Fibroblast of lung (primary cell): ENCODE results near the gene INAFM1. TPM values are rescaled to one million over a fixed set of nuclear protein-coding genes. Genes with fewer than 3 reads are reported as not detected.
A peak's percentile ranks its signal among the peaks of the same experiment; 100 is the strongest.

Source experiments
- DNase-seq, 2 donors: peaks; one replicate each; pipeline versions ENCODE4 v3.0.0 to v3.0.0-alpha.2; 2010; ENCODE audit warnings: low read depth in 2 of 2
- H2AFZ ChIP-seq: 2 replicates; pipeline ENCODE4 v1.5.1; 2012; ENCODE audit warnings: low read length, control low read depth, inconsistent platforms
- H3K27ac ChIP-seq: 2 replicates; pipeline ENCODE4 v1.5.1; 2011; ENCODE audit warnings: low read length, control low read depth; ENCODE audit not compliant: insufficient read depth
- H3K27me3 ChIP-seq: 2 replicates; pipeline ENCODE4 v1.5.1; 2011; ENCODE audit warnings: mild to moderate bottlenecking, low read length; ENCODE audit not compliant: control insufficient read depth, insufficient read depth
- H3K36me3 ChIP-seq: 2 replicates; pipeline ENCODE4 v1.5.1; 2011; ENCODE audit warnings: low read length; ENCODE audit not compliant: control insufficient read depth, insufficient read depth
- H3K4me1 ChIP-seq: 2 replicates; pipeline ENCODE4 v1.5.1; 2011; ENCODE audit warnings: low read length; ENCODE audit not compliant: control insufficient read depth, insufficient read depth; ENCODE audit errors: extremely low read depth
- H3K4me2 ChIP-seq: 2 replicates; pipeline ENCODE4 v1.5.1; 2011; ENCODE audit warnings: low read length, control low read depth; ENCODE audit not compliant: insufficient read depth; ENCODE audit errors: extremely low read depth
- H3K4me3 ChIP-seq, 4 experiments: fragments of 200-600 bp in 1 of 4; sonication (generic) in 1 of 4; replicated peaks in 1 of 4; 2 replicates each; pipeline ENCODE4 v1.5.1; 2011 to 2016; ENCODE audit warnings: low read length in 4 of 4, low read depth in 3 of 4, mild to moderate bottlenecking in 3 of 4, control low read depth in 2 of 4, inconsistent platforms in 1 of 4, mixed read lengths in 1 of 4; ENCODE audit not compliant: insufficient read depth in 1 of 4; ENCODE audit errors: control extremely low read depth in 1 of 4
- H3K79me2 ChIP-seq: 2 replicates; pipeline ENCODE4 v1.5.1; 2012; ENCODE audit warnings: mild to moderate bottlenecking, low read length, inconsistent platforms; ENCODE audit not compliant: control insufficient read depth, insufficient read depth
- H3K9ac ChIP-seq: 2 replicates; pipeline ENCODE4 v1.5.1; 2011; ENCODE audit warnings: mild to moderate bottlenecking, low read length, control low read depth; ENCODE audit not compliant: insufficient read depth
- H3K9me3 ChIP-seq: 2 replicates; pipeline ENCODE4 v1.5.1; 2012; ENCODE audit warnings: low read depth, low read length; ENCODE audit not compliant: control insufficient read depth, insufficient read depth
- H4K20me1 ChIP-seq: 2 replicates; pipeline ENCODE4 v1.5.1; 2011; ENCODE audit warnings: low read length; ENCODE audit not compliant: control insufficient read depth, insufficient read depth; ENCODE audit errors: extremely low read depth
- EZH2 ChIP-seq: IDR thresholded peaks from 2 replicates; pipeline ENCODE4 v1.5.1; 2012; ENCODE audit warnings: low read length, control low read depth, mild to moderate bottlenecking; ENCODE audit errors: missing control alignments
- polyA plus RNA-seq, 2 donors: library from polyadenylated mRNA; depleted of rRNA in 1 of 2; stranded (reverse) in 1 of 2; unstranded in 1 of 2; fragments of >200 nt; gene quantifications; 2 replicates each; pipeline ENCODE4 v1.2.1, GENCODE V29; 2011 to 2012; ENCODE audit warnings: missing spikeins in 1 of 2
- total RNA-seq: library from RNA; depleted of rRNA; stranded (reverse); fragments of >200 nt; gene quantifications from 2 replicates; pipeline ENCODE4 v1.2.1, GENCODE V29; 2014
- TF ChIP-seq, protein P1 (sequence below), 2 donors: IDR thresholded peaks in 1 of 2; conservative IDR thresholded peaks in 1 of 2; 1 replicate in 1 of 2; 2 replicates in 1 of 2; pipeline ENCODE4 v1.5.1; 2011 to 2012; ENCODE audit warnings: low read length in 2 of 2, control low read depth in 1 of 2, inconsistent platforms in 1 of 2, low read depth in 1 of 2, mild to moderate bottlenecking in 1 of 2

The INAFM1 gene
- total and polyA plus RNA-seq, 2 donors (not counting 1 experiment from before 2014, with no cell fraction given): 2.0 to 3.6 TPM

DNA sequence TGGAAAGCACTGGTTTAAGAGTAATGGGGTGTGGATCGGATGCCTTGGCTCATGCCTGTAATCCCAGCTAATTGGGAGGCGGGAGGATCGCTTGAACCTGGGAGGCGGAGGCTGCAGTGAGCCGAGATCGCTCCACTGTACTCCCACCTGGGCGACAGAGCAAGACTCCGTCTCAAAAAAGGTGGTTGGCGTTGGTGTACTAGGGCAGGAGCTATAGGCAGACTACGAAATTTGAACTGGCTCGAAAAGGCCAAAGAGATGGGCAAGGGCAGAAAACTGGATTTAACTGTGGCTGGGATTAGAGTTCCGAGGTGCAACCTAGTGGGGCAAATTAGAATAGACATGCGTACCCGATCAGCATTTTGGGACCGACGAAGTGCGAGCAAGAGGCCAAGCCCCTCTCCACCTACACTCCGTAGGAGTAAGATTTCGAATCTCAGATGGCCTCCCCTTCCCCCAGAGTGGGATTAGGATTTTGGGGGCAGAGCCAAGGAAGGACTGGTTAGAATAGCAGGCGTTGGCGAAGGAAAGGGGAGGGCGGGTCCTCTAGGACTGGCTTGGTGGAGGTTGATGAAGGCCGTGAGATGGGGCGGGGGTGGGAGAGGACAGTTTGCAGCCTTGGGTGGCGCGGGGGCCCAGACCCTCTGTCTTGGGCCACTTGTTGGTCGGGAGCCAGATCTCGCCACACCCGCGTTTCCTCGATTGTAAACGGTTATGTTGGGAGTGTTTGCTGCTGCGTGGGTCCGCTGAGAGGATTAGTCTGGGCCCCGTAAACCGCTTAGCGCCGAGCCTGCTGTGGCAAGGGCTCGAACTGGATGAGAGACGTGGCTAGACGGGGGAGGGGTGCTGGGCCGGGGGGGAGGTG lies 2.0 kb upstream of the INAFM1 start:
- H3K79me2 ChIP-seq: no peaks in the 10 kb centered on the region
- peak overlapping the region; percentile 79 for H3K9ac ChIP-seq
- H3K27me3 ChIP-seq: no peaks in the 10 kb centered on the region
- peaks cover 5% of the 10 kb centered on the region for H3K36me3 ChIP-seq
- H3K4me1 ChIP-seq: peaks cover 25% of the 10 kb centered on the region
- peak overlapping the region; percentile 34 to 85 (median 70) for H3K4me3 ChIP-seq
- peak; percentile 32 to 35 for DNase-seq
- TF ChIP-seq, protein P1, sequence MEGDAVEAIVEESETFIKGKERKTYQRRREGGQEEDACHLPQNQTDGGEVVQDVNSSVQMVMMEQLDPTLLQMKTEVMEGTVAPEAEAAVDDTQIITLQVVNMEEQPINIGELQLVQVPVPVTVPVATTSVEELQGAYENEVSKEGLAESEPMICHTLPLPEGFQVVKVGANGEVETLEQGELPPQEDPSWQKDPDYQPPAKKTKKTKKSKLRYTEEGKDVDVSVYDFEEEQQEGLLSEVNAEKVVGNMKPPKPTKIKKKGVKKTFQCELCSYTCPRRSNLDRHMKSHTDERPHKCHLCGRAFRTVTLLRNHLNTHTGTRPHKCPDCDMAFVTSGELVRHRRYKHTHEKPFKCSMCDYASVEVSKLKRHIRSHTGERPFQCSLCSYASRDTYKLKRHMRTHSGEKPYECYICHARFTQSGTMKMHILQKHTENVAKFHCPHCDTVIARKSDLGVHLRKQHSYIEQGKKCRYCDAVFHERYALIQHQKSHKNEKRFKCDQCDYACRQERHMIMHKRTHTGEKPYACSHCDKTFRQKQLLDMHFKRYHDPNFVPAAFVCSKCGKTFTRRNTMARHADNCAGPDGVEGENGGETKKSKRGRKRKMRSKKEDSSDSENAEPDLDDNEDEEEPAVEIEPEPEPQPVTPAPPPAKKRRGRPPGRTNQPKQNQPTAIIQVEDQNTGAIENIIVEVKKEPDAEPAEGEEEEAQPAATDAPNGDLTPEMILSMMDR (conservative IDR thresholded peaks at IDR 0.05 in 1 of 2, IDR thresholded peaks at IDR 0.05 in 1 of 2; ENCODE audit: low read depth in 1 of 2, low read length in 2 of 2): no peak
- no peak for TF ChIP-seq EZH2
- peak overlapping the region; percentile 94 for H3K27ac ChIP-seq
- H3K4me2 ChIP-seq: peak overlapping the region; percentile 68
- no peaks in the 10 kb centered on the region for H4K20me1 ChIP-seq
- no peak overlapping the region for H2AFZ ChIP-seq
- H3K9me3 ChIP-seq: no peaks in the 10 kb centered on the region

DNA sequence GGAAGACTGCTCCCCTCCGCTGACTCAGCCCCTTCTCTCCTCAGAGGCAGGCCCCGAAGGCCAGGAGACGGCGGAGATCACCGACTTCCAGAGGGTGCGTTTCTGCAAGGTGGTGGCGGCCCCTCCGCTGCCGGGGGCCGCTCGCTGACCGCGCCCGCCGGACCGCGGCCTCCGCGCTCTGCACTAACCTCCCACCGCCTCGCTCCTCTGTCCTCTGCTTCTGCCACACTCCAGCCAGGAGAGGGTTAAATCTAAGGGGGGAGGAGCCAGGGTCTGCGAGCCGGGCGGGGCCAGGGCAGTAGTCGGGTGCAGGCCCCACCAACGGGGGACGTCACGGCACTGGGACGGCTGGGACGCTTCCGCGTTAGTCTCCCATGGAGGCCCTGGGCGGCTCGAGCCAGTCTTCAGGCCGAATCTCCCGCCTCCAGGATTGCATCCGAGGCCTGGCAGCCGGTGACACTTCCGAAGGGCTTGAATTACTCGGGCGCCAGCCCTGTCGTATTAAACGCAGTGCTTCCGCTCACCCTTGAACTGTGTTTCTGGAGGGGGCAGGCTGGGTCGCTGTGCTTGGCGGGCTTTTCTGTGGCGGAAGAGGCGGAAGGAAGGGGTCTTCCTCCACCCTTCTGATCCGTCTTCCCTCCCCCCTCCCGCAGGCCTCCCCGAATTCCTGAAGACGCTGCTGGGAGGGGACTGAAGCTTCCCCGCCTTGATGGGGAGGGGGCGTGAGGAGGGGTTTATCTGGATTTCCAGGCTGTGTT lies 1.2 kb upstream of the INAFM1 start:
- TF ChIP-seq, protein P1 (conservative IDR thresholded peaks at IDR 0.05 in 1 of 2, IDR thresholded peaks at IDR 0.05 in 1 of 2; ENCODE audit: low read depth in 1 of 2, low read length in 2 of 2): no peak
- no peak for TF ChIP-seq EZH2
- peak overlapping the region; percentile 79 for H3K9ac ChIP-seq
- no peaks in the 10 kb centered on the region for H3K27me3 ChIP-seq
- no peak overlapping the region for H2AFZ ChIP-seq
- H3K79me2 ChIP-seq: no peaks in the 10 kb centered on the region
- DNase-seq: peak; percentile 92
- H3K4me2 ChIP-seq: peak overlapping the region; percentile 99
- peaks cover 4% of the 10 kb centered on the region for H3K36me3 ChIP-seq
- H3K4me1 ChIP-seq: peaks cover 25% of the 10 kb centered on the region
- no peaks in the 10 kb centered on the region for H3K9me3 ChIP-seq
- peak overlapping the region; percentile 63 to 85 (median 73) for H3K4me3 ChIP-seq
- H3K27ac ChIP-seq: peak overlapping the region; percentile 94
- no peaks in the 10 kb centered on the region for H4K20me1 ChIP-seq
